Thymus (tissue), 11 donors: Measurements from ENCODE around the gene ARMC7. TPM values are rescaled to one million over a fixed set of nuclear protein-coding genes. Genes with fewer than 3 reads are reported as not detected.
A peak's percentile ranks its signal among the peaks of the same experiment; 100 is the strongest.
"Not testable (repeated sequence)": the region's sequence is repeated elsewhere in the genome, so short reads cannot be mapped to it uniquely, and the experiment has no call there.

ENCODE experiments used
- DNase-seq, 9 donors: peaks; one replicate each; pipeline ENCODE4 v3.0.0-alpha.2; 2013; ENCODE audit warnings: low spot score in 9 of 9, low read depth in 6 of 9, missing footprints in 1 of 9
- H3K27ac ChIP-seq, 2 donors: one replicate each; pipeline ENCODE4 v1.5.1; 2013; ENCODE audit warnings: control low read depth in 1 of 2, low read depth in 1 of 2, low read length in 1 of 2, mild to moderate bottlenecking in 1 of 2, moderate library complexity in 1 of 2
- H3K27me3 ChIP-seq, 2 donors: one replicate each; pipeline ENCODE4 v1.5.1; 2013; ENCODE audit warnings: low read length in 1 of 2; ENCODE audit not compliant: control insufficient read depth in 2 of 2, insufficient read depth in 1 of 2
- H3K36me3 ChIP-seq, 2 donors: one replicate each; pipeline ENCODE4 v1.5.1; 2013; ENCODE audit warnings: low read length in 1 of 2, mild to moderate bottlenecking in 1 of 2, moderate library complexity in 1 of 2; ENCODE audit not compliant: control insufficient read depth in 2 of 2, insufficient read depth in 2 of 2
- H3K4me1 ChIP-seq, 2 donors: one replicate each; pipeline ENCODE4 v1.5.1; 2013; ENCODE audit warnings: low read length in 2 of 2; ENCODE audit not compliant: control insufficient read depth in 2 of 2, insufficient read depth in 2 of 2
- H3K4me3 ChIP-seq, 2 donors: one replicate each; pipeline ENCODE4 v1.5.1; 2013; ENCODE audit warnings: low read length in 2 of 2, control low read depth in 1 of 2, mild to moderate bottlenecking in 1 of 2
- H3K9me3 ChIP-seq, 2 donors: one replicate each; pipeline ENCODE4 v1.5.1; 2013; ENCODE audit warnings: low read length in 1 of 2, mild to moderate bottlenecking in 1 of 2; ENCODE audit not compliant: control insufficient read depth in 2 of 2, insufficient read depth in 1 of 2
- WGBS: extraction: QIAGEN DNeasy Blood & Tissue Kit; methylation state at CpG from one replicate; pipeline ENCODE4 v1.1.7; 2013; 5-methylcytosine and 5-hydroxymethylcytosine counted together
- polyA plus RNA-seq: library from polyadenylated mRNA; stranded (reverse); fragments of 200-250 nt; gene quantifications from one replicate; pipeline ENCODE4 v1.2.3, GENCODE V29; 2013
- total RNA-seq: library from RNA; stranded (reverse); fragments of 120-200 nt; gene quantifications from one replicate; pipeline ENCODE4 v1.2.4, GENCODE V29; 2013
- donor health status: healthy.

The ARMC7 gene
- total and polyA plus RNA-seq, 2 donors = 4.3 to 10.0 TPM

DNA sequence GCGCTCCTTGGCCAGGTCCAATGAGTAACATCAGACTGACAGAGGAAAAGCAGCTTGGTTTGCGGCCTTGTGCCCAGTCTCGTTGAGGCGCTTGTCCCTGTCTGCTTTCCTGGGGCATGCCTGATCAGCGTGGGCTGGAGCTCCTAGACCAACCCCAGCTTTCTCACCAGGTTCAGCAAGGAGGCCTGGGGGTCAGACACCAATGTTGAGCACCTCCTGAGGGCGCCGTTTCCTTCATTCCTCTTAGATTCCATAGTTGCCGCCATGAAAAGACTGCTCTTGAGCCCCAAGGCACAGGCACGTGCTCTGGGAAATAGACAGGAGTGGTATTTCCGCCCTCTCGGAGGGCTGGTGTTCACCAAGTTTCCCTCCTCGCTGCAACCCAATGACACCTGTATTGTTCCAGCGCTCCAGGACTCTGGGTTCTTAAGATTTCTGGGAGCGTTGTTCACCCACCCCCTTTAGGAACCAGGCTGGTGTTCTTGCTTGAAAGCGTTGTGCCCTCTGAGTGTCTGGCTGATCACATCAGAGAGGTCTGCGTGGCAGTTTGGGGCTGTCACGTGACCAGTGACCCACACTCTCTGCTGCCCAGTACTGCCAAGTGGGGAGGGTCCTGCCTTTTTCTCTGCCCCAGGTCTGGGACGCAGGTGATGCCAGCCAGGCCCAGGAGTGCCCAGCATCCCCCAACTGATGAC lies 44.8 kb upstream of the ARMC7 start:
- no peaks in the 10 kb centered on the region for H3K9me3 ChIP-seq
- no peak for DNase-seq
- 98% methylated on average over 18 of the region's 18 CpGs for WGBS
- H3K27me3 ChIP-seq = no peaks in the 10 kb centered on the region
- H3K4me3 ChIP-seq = no peak overlapping the region
- peaks cover 2 to 19% of the 10 kb centered on the region in 2 donors for H3K4me1 ChIP-seq
- H3K27ac ChIP-seq = no peak overlapping the region
- H3K36me3 ChIP-seq = peaks cover 42 to 50% of the 10 kb centered on the region in 2 donors

DNA sequence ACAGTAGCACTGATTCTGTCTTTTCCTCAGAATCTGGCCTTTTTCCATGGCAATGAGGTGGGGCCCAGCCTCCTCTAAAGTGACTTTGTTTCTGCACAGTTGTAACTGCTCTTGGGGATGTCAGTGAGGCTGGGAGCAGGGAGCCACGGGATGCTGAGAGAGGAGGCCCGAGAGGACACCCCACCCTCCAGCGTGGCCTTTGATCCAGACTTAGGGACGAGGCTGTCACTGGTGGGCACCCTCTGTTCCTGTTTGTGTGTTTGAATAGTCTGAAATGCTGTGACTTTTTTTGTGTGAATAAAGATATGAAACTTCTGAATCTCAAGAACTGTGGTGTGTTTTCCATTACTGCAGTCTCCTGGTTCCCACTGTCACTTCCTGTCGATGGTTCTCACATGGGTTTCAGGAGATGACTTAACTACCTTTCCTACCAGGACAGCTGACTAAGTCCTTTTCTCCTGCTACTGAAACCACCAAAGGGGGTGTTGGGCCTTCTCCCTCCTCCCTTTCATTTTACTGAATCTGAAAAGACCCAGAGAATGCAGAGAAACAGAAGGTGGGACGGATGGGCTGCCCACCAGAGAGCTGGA lies 44.1 kb upstream of the ARMC7 start:
- 71% methylated on average over 6 of the region's 6 CpGs for WGBS
- peaks cover 37 to 44% of the 10 kb centered on the region in 2 donors for H3K36me3 ChIP-seq
- no peaks in the 10 kb centered on the region for H3K9me3 ChIP-seq
- DNase-seq = no peak
- no peak overlapping the region for H3K27ac ChIP-seq
- no peaks in the 10 kb centered on the region for H3K27me3 ChIP-seq
- H3K4me1 ChIP-seq = peaks cover 2 to 19% of the 10 kb centered on the region in 2 donors
- no peak overlapping the region for H3K4me3 ChIP-seq

DNA sequence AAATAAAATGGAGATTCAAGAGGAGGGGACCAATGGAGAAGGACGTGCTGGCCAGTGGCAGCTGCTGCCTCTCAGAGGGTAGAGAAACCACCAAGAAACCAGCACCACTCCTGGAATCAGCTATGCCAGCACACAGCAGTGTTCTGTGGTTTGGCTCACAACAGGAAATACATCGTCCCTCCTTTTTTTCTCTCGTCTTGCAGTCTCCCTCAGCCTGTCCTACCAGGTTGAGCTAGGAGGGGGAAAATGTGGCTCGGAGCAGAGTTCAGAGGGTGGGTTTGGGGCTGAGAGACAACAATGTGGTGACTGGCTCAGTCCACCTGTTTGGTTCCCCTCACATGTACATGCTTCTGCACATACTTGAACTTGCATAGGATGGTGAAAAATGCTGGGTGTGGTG lies 41.9 kb upstream of the ARMC7 start:
- H3K4me1 ChIP-seq = peaks cover 2 to 19% of the 10 kb centered on the region in 2 donors
- peak in 2 of 9 donors; percentile 49 to 73 for DNase-seq
- no peak overlapping the region for H3K4me3 ChIP-seq
- WGBS = 3% methylated on average over 4 of the region's 4 CpGs
- H3K27ac ChIP-seq = peak overlapping the region; percentile 64 to 75
- H3K27me3 ChIP-seq = no peaks in the 10 kb centered on the region
- H3K36me3 ChIP-seq = peaks cover 17 to 26% of the 10 kb centered on the region in 2 donors
- H3K9me3 ChIP-seq = no peaks in the 10 kb centered on the region

DNA sequence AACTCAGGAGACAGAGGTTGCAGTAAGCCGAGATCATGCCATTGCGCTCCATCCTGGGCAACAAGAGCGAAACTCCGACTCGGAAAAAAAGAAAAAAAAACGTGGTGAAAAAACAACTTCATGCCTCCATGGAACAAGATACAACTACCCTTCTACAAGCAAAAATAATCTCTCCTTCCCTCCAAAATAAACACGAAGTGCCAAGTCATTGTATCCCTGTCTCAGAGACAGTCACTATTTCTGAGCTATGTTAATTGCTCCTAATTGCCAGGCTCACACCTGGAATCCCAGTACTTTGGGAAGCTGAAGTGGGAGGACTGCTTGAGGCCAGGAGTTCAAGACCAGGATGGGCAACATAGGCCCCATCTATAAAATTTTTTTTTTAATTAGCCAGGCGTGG lies 41.0 kb upstream of the ARMC7 start:
- H3K9me3 ChIP-seq = no peaks in the 10 kb centered on the region
- no peak for DNase-seq
- 96% methylated on average over 8 of the region's 8 CpGs for WGBS
- no peak overlapping the region for H3K27ac ChIP-seq
- H3K4me1 ChIP-seq = peaks cover 2 to 19% of the 10 kb centered on the region in 2 donors
- no peaks in the 10 kb centered on the region for H3K27me3 ChIP-seq
- H3K4me3 ChIP-seq = no peak overlapping the region
- peaks cover 8 to 17% of the 10 kb centered on the region in 2 donors for H3K36me3 ChIP-seq

DNA sequence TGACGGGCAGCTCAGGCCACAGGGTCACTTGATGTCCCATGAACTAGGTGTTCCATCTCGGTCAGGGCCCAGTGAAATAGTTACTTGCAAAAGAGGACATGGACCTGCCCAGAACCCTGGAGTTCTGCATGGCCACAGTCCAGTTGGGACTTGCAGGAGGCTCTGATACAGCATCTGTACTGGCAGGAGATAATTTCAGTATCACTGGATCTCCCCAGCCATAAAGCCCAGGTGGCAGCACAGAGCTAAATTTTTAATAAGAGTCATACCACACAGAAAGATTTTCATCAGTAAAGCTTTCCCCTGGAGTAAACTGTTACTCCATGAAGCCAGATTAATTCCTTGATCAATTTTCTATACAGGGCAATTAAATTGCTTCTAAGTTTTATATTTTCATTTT lies 40.0 kb upstream of the ARMC7 start:
- Histone ChIP-seq H3K36me3 (peaks cover 0 to 6% of the 10 kb centered on the region in 2 donors), H3K9me3 (no peaks in the 10 kb centered on the region), H3K4me1 (peaks cover 2 to 19% of the 10 kb centered on the region in 2 donors), H3K27me3 (no peaks in the 10 kb centered on the region), H3K27ac (no peak overlapping the region), H3K4me3 (no peak overlapping the region)
- no peak for DNase-seq
- 97% methylated on average over 2 of the region's 2 CpGs for WGBS

DNA sequence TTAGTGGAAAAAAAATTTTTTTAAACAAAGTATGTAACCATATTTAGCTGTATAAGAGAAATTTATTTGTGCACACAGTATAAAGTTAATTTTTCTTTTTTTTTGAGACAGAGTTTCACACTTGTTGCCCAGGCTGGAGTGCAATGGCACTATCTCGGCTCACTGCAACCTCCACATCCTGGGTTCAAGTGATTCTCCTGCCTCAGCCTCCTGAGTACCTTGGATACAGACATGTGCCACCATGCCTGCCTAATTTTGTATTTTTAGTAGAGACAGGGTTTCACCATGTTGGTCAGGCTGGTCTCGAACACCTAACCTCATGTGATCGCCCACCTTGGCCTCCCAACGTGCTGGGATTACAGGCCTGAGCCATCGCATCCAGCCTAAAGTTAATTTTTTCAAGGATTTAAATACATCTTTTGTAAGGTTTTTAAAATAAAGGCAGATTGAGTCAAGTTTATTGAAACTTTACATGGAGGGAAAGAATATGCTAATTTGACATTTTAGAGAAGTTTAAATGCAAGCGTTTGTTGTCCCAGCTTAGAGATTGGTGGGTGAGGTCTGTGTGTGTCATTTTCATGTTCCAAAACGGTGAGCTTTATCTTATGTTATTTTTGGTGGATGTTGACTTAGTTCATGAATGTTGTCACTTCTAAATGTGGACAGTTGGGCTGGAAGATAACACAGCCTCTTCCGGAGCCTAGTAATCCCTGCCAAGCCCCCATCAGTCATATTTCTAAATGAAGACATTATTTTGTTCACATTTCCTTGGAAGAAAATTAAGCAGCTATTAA lies 38.1 kb upstream of the ARMC7 start:
- H3K4me1 ChIP-seq, H3K27ac ChIP-seq, H3K9me3 ChIP-seq, DNase-seq, H3K27me3 ChIP-seq, H3K4me3 ChIP-seq, H3K36me3 ChIP-seq: not testable (repeated sequence)
- WGBS = 95% methylated on average over 8 of the region's 8 CpGs

DNA sequence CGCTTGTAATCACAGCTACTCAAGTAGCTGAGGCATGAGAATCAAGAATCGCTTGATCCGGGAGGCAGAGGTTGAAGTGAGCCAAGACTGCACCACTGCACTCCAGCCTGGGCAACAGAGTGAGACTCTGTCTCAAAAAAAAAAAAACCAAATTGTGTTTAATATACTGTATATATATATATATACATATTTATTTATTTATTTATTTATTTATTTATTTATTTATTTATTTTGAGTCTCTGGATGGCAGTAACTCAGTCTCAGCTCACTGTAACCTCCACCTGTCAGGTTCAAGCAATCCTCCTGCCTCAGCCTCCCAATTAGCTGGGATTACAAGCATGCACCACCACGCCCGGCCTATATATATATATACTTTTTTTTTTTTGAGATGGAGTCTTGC lies 36.9 kb upstream of the ARMC7 start:
- H3K4me3 ChIP-seq, H3K27ac ChIP-seq, H3K36me3 ChIP-seq, H3K4me1 ChIP-seq, H3K9me3 ChIP-seq, DNase-seq: not testable (repeated sequence)
- over 99% methylated on average over 5 of the region's 5 CpGs for WGBS
- H3K27me3 ChIP-seq = peaks cover 0 to 15% of the 10 kb centered on the region in 2 donors

DNA sequence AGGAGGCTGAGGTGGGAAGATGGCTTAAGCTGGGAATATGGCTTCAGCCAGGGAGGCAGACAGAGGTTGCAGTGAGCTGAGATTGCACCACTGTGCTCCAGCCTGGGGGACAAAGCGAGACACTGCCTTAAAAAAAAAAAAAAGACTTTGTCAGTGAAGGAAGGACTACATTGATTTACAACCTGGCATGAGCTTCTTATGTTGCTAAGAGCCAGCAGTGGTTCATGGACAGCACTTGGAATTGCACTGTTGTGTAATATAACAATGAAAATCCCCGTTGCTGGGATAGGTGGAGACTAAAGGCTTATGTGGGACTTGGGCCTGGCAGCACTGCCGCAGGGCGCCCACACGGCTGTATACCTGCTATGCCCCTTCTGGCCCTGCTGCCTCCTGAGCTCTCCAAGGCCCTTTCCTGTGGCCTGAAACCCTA lies 36.1 kb upstream of the ARMC7 start:
- DNase-seq = no peak
- Histone ChIP-seq H3K4me1 (peaks cover 5 to 14% of the 10 kb centered on the region in 2 donors), H3K36me3 (no peaks in the 10 kb centered on the region), H3K27ac (no peak overlapping the region), H3K9me3 (peaks cover 0 to 4% of the 10 kb centered on the region in 2 donors), H3K4me3 (no peak overlapping the region), H3K27me3 (peaks cover 0 to 22% of the 10 kb centered on the region in 2 donors)
- 87% methylated on average over 5 of the region's 5 CpGs for WGBS

DNA sequence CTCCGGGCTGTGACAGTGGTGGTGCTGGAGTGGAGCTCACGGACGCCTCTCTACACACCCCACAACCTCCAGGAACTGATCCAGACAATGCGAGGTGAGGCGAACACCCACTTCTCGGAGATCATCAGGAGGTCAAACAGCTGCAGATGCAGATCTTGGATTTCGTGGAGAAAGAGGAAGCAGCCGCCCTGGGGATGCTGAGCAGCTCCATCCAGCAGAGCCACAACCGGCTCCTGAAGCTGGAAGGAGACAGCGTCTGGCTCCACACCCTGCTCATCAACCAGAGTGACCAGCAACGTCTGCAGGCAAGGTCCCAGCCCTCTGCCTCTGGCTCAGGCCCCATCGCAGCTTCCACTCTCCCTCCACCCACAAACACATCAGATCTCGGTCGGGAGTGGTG lies 35.2 kb upstream of the ARMC7 start:
- Histone ChIP-seq H3K9me3 (peaks cover 0 to 4% of the 10 kb centered on the region in 2 donors), H3K4me3 (no peak overlapping the region), H3K4me1 (peaks cover 5 to 15% of the 10 kb centered on the region in 2 donors), H3K27ac (no peak overlapping the region), H3K36me3 (no peaks in the 10 kb centered on the region), H3K27me3 (peaks cover 0 to 27% of the 10 kb centered on the region in 2 donors)
- DNase-seq = no peak
- WGBS = 89% methylated on average over 14 of the region's 14 CpGs
